Activated T-helper 9 cell treated with anti-CD3 and anti-CD28 coated beads, Interleukin-2, amount 50 U/mL, for 16 hours (primary cell): Measurements from ENCODE around the gene SSBP2.

Source experiments
- DNase-seq: peaks from one replicate; pipeline ENCODE4 v3.0.0-alpha.2; 2020; ENCODE audit warnings: low read depth

The SSBP2 gene

DNA sequence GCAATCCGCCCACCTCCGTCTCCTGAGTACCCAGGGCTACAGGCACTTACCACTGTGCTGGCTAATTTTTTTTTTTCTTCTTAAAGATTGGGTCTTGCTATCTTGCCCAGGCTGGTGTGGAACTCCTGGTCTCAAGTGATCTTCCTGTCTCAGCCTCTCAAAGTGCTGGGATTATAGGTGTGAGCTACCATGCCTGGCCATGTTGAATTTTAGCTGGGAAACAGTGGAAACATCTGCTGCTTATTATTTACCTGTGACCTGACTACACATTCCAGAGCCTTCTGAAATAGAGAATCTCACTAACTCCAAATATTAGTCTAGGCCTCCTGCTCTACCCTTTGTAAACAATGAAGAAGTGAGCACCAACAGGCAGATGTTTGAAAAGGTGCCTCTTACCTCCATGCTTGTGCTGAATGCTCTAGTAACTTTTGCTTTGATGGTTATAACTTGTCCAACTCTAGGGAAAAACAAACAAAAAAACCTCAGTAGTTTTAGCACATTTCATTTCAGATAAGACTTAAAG is 379.5 kb downstream of the SSBP2 start:
- DNase-seq: no peak

DNA sequence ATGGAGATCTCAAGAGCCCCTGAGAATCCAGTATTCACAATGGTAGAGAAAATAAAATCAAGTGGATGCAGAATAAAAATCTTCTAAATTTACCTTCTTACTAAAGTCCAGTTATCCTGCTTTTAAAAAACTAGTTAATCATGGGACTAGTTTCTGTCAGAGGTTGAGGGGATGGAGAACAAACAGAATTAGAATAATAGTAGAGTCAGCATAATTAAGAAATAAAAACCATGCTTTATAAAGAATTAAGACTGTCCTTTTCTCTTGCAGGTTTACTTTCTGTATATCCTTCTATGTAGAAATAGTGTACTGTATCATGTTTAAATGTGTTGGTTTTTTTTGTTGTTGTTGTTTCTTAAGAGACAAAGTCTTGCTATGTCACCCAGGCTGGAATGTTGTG is 380.0 kb downstream of the SSBP2 start:
- DNase-seq: no peak

DNA sequence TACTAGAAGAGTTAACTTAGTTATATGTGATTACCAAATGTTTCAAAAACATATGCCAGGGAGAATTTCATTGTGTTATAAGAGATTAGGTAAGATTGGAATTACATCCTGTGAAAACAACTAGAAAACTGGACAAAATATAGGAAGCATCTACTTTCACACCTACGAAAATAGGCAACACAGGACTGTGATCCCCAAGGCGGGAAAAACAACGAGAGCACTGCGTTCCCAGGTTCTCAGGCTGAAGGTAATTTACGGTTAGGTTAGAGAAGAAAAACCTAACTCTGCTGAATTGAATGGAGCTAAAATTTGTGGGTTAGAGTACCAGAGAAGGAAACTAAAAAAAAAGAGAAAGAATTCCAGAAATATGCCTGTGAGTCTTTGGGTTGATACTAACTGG is 385.4 kb downstream of the SSBP2 start:
- no peak for DNase-seq

DNA sequence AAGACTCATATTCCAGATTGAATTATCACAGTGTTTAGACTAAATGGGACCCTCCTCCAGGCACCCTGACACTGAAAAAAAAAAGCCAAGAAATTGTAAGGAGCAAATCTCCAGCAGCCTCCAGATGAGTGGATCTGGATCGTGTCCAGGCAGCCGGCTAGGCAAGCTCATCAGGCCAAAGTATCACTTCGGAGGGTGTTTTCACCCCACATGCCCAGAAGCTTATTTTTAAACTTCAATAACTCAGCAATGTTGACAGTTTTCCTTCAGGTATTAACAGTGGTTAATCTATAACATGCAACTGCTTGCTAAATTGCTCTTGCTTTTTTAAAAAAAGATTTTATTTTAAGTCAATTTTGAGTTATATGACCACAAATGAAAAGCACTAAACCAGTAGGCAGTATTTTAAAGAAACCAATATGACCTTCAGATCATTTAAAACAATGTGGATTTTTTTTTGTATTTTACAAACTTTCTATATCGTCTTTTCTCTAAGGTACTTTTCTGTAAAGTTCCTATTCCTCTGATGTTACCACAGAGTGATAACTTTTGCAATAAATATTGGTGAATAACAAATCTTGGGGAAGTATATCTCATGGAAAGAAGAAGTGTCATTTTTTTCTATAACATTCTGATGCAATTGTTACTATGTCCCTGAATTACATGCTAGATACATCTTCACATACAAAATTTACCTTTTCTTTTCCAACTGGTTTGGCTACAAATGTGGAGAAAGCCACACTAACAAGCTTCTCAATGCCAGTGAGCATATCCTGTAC is 387.6 kb downstream of the SSBP2 start:
- DNase-seq: no peak
